Lower leg skin (tissue), 3 donors: ENCODE results near the gene FBXW8.

Experiments used
- CTCF ChIP-seq, 3 donors: fragments of 450-650 bp; IDR thresholded peaks; one replicate each; pipeline ENCODE4 v1.5.1; 2016; ENCODE audit warnings: antibody characterized with exemption in 3 of 3, mild to moderate bottlenecking in 3 of 3, moderate library complexity in 2 of 3
- POLR2A ChIP-seq, 2 donors: fragments of 450-650 bp; IDR thresholded peaks; one replicate each; pipeline ENCODE4 v1.6.1; 2016 to 2017; ENCODE audit warnings: antibody characterized with exemption in 2 of 2, mild to moderate bottlenecking in 1 of 2, moderate library complexity in 1 of 2

GRCh38 chr12:117030187-117030900 is 119.6 kb downstream of the FBXW8 start:
- TF ChIP-seq CTCF (IDR thresholded peaks at IDR 0.05): no peak
- no peak for TF ChIP-seq POLR2A (IDR thresholded peaks at IDR 0.05)
